B cell (primary cell): ENCODE results near the gene SPDYC.

ENCODE experiments used
- CTCF ChIP-seq: fragments of 200-600 bp; IDR thresholded peaks from one replicate; pipeline ENCODE4 v1.8.0; 2022; ENCODE audit warnings: antibody characterized with exemption, mild to moderate bottlenecking
- EZH2 ChIP-seq: IDR thresholded peaks from 2 replicates; pipeline ENCODE4 v1.6.1; 2012; ENCODE audit warnings: borderline replicate concordance, low read depth, mild to moderate bottlenecking, moderate library complexity, low read length; ENCODE audit not compliant: insufficient read depth, poor library complexity, severe bottlenecking

- no peak for TF ChIP-seq EZH2
- TF ChIP-seq CTCF: no peak
Measured at GRCh38 chr11:65135633-65136145, 34.3 kb upstream of the SPDYC start.
